Endothelial cell of umbilical vein (primary cell): ENCODE measurements around the gene PKDREJ. TPM values are rescaled to one million over a fixed set of nuclear protein-coding genes. Genes with fewer than 3 reads are reported as not detected.

Experiments
- BruUV-seq: library from RNA; stranded (reverse); fragments of 400-500 nt; replicated peaks from 2 replicates; lab custom pipeline; 2021; lab: Mats Ljungman, UMichigan
- CTCF ChIA-PET: fragments of 300-600, 350-600 bp; sonication (Branson Sonifier 250); formaldehyde crosslinking; loops from one replicate; lab custom pipeline; 2021; ENCODE audit warnings: antibody characterized with exemption, inconsistent platforms; lab: Charles Lee
- POLR2A ChIA-PET: fragments of 300-600, 350-600 bp; sonication (Branson Sonifier 250); formaldehyde crosslinking; loops from one replicate; lab custom pipeline; 2021; ENCODE audit warnings: antibody characterized with exemption, inconsistent platforms; lab: Charles Lee
- DNase-seq: peaks from one replicate; pipeline ENCODE4 v3.0.0-alpha.2; 2011; ENCODE audit warnings: low read depth, low spot score
- FAIRE-seq: peaks from 2 replicates; lab custom pipeline; 2011; peaks lifted over from hg19 to GRCh38; lab: Jason Lieb, UNC
- H2AFZ ChIP-seq: 2 replicates; pipeline ENCODE4 v1.6.0; 2012; ENCODE audit warnings: low read depth, low read length, control low read depth, inconsistent platforms
- H3K27ac ChIP-seq: 2 replicates; pipeline ENCODE4 v1.5.1; 2011; ENCODE audit warnings: low read depth, mild to moderate bottlenecking, control low read depth, low read length, moderate library complexity; ENCODE audit not compliant: insufficient read depth
- H3K27me3 ChIP-seq, 2 experiments: 2 replicates each; pipeline versions ENCODE4 v1.6.0 to v1.6.1; 2011; ENCODE audit warnings: low read length in 2 of 2, mixed read lengths in 1 of 2; ENCODE audit not compliant: control insufficient read depth in 2 of 2, insufficient read depth in 2 of 2
- H3K36me3 ChIP-seq, 2 experiments: 2 replicates in 1 of 2; 3 replicates in 1 of 2; pipeline ENCODE4 v1.5.1; 2011; ENCODE audit warnings: low read length in 2 of 2, mild to moderate bottlenecking in 1 of 2, moderate library complexity in 1 of 2; ENCODE audit not compliant: control insufficient read depth in 2 of 2, insufficient read depth in 2 of 2; ENCODE audit errors: extremely low read depth in 1 of 2
- H3K4me1 ChIP-seq: 3 replicates; pipeline ENCODE4 v1.5.1; 2011; ENCODE audit warnings: mild to moderate bottlenecking, low read length; ENCODE audit not compliant: control insufficient read depth, insufficient read depth; ENCODE audit errors: extremely low read depth
- H3K4me2 ChIP-seq: 2 replicates; pipeline ENCODE4 v1.6.1; 2011; ENCODE audit warnings: low read length, control low read depth, mixed read lengths; ENCODE audit not compliant: insufficient read depth
- H3K4me3 ChIP-seq, 3 experiments: fragments of 200-600 bp in 1 of 3; sonication (generic), shearing (Covaris generic) in 1 of 3; replicated peaks in 1 of 3; 2 replicates each; pipeline ENCODE4 v1.5.1; 2011 to 2016; ENCODE audit warnings: control low read depth in 3 of 3, low read length in 3 of 3, mild to moderate bottlenecking in 2 of 3, inconsistent platforms in 1 of 3, low read depth in 1 of 3, moderate library complexity in 1 of 3; ENCODE audit not compliant: insufficient read depth in 1 of 3
- H3K79me2 ChIP-seq: 2 replicates; pipeline ENCODE4 v1.6.0; 2012; ENCODE audit warnings: low read length, inconsistent platforms; ENCODE audit not compliant: control insufficient read depth, insufficient read depth
- H3K9ac ChIP-seq: replicated peaks from 2 replicates; pipeline ENCODE3; 2011; ENCODE audit warnings: low read length, control low read depth; ENCODE audit not compliant: insufficient read depth; ENCODE audit errors: extremely low read depth
- H3K9me1 ChIP-seq: replicated peaks from 3 replicates; pipeline ENCODE4 v1.6.0; 2011; ENCODE audit warnings: mild to moderate bottlenecking, low read length; ENCODE audit not compliant: control insufficient read depth, insufficient read depth; ENCODE audit errors: extremely low read depth
- H3K9me3 ChIP-seq: replicated peaks from 2 replicates; pipeline ENCODE4 v1.5.1; 2012; ENCODE audit warnings: low read length, inconsistent platforms; ENCODE audit not compliant: control insufficient read depth, insufficient read depth
- H4K20me1 ChIP-seq: replicated peaks from 2 replicates; pipeline ENCODE3; 2011; ENCODE audit warnings: mild to moderate bottlenecking, low read length; ENCODE audit not compliant: control insufficient read depth, insufficient read depth; ENCODE audit errors: extremely low read depth
- EZH2 ChIP-seq: IDR thresholded peaks from 2 replicates; pipeline ENCODE4 v1.6.1; 2012; ENCODE audit warnings: borderline replicate concordance, low read depth, mild to moderate bottlenecking, moderate library complexity, low read length, inconsistent platforms; ENCODE audit not compliant: severe bottlenecking
- FOS ChIP-seq: IDR thresholded peaks from 2 replicates; pipeline ENCODE4 v1.6.1; 2011; ENCODE audit warnings: mild to moderate bottlenecking, low read length, moderate library complexity, borderline replicate concordance; ENCODE audit not compliant: insufficient read depth
- GATA2 ChIP-seq: IDR thresholded peaks from 2 replicates; pipeline ENCODE4 v1.7.0; 2011; ENCODE audit warnings: low read depth, mild to moderate bottlenecking, moderate library complexity, mixed read lengths, low read length; ENCODE audit not compliant: insufficient read length, insufficient read depth
- JUN ChIP-seq: IDR thresholded peaks from 2 replicates; pipeline ENCODE4 v1.6.1; 2011; ENCODE audit warnings: borderline replicate concordance, low read depth; ENCODE audit not compliant: insufficient read length, insufficient read depth
- MYC ChIP-seq: IDR thresholded peaks from one replicate; pipeline ENCODE4 v1.6.1; 2011; ENCODE audit warnings: mild to moderate bottlenecking, low read depth, low read length
- POLR2A ChIP-seq: IDR thresholded peaks from 2 replicates; pipeline ENCODE4 v1.6.1; 2012; ENCODE audit warnings: low read depth, mild to moderate bottlenecking, control low read depth, low read length
- POLR2AphosphoS5 ChIP-seq: IDR thresholded peaks from 2 replicates; pipeline ENCODE4 v1.6.1; 2012; ENCODE audit warnings: low read depth, mild to moderate bottlenecking, control low read depth, low read length, moderate library complexity; ENCODE audit not compliant: insufficient read depth
- dilution Hi-C: fragments of 300-500 bp; cut with MboI; formaldehyde crosslinking; loops from one replicate; pipeline ENCODE4 v1.15.0; 2019; ENCODE audit warnings: low sequenced_read_pairs; ENCODE audit not compliant: extremely low pct_ligation_motif_present
- intact Hi-C: fragments of 100-400 bp; cut with micrococcal nuclease; formaldehyde crosslinking; loops from one replicate; pipeline ENCODE4 v1.10.0; 2022
- polyA plus RNA-seq, 4 experiments: library from polyadenylated mRNA; depleted of rRNA in 3 of 4; stranded (reverse) in 3 of 4; unstranded in 1 of 4; fragments of >200 nt; gene quantifications; 2 replicates each; pipeline versions ENCODE4 v1.2.1 to v1.2.3, GENCODE V29; 2011 to 2012; ENCODE audit warnings: missing spikeins in 1 of 4
- total RNA-seq: library from RNA; stranded (reverse); gene quantifications from 2 replicates; pipeline ENCODE4 v1.2.3, GENCODE V29; 2021
- TF ChIP-seq, protein P1 (sequence below), 2 donors: IDR thresholded peaks; 1 replicate in 1 of 2; 2 replicates in 1 of 2; pipeline ENCODE4 v1.5.1; 2011; ENCODE audit warnings: low read length in 2 of 2, mild to moderate bottlenecking in 2 of 2, moderate library complexity in 2 of 2, control low read depth in 1 of 2, inconsistent platforms in 1 of 2, low read depth in 1 of 2; ENCODE audit not compliant: insufficient read depth in 1 of 2; ENCODE audit errors: extremely low read depth in 1 of 2
- TF ChIP-seq, protein P2 (sequence below): IDR thresholded peaks from 2 replicates; pipeline ENCODE4 v1.6.1; 2011; ENCODE audit not compliant: insufficient read depth, insufficient read length

The PKDREJ gene
- total and polyA plus RNA-seq, 2 donors (not counting 3 experiments of a cell fraction or from before 2014, with no cell fraction given) = not detected

DNA sequence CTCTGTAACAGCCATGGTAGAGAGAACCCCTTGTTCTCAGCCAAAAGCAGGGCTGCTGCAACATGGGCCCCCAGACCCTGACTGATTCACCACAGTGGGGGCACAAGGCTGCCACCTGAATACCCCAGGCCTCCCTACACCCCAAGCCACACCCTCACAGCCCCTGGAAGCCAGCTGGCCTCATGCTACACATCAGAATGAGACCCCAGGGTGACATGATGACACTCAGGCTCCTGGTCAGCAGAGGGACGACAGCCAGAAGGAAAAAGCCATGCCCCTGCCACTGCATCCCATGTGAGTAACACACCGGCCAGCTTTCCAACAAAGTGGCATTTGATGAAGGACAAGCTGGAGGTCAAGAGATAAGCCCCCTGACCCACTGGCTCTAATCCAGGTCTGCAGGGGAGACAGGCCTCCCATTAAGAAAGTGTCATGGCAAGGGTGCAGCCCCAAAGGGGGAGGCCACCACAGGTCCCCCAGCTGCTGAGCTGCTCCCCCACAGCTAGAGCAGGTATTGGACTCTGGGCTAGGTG lies 15.6 kb downstream of the PKDREJ start:
- no peak for DNase-seq
- Histone ChIP-seq H3K79me2 (peaks cover 1% of the 10 kb centered on the region), H3K9me1 (no peaks in the 10 kb centered on the region), H3K4me3 (no peak overlapping the region), H3K27me3 (no peaks in the 10 kb centered on the region), H4K20me1 (no peaks in the 10 kb centered on the region), H3K9me3 (no peaks in the 10 kb centered on the region), H3K27ac (no peak overlapping the region), H3K4me2 (no peak overlapping the region), H3K36me3 (no peaks in the 10 kb centered on the region), H2AFZ (no peak overlapping the region), H3K4me1 (peaks cover 6% of the 10 kb centered on the region), H3K9ac (no peak overlapping the region)
- ChIA-PET CTCF (no interaction called here), POLR2A (no interaction called here)
- no peak for TF ChIP-seq EZH2
- no peak for TF ChIP-seq POLR2A
- TF ChIP-seq FOS = no peak
- dilution Hi-C loops (no loop called here), intact Hi-C loops (no loop called here)
- FAIRE-seq = no peak
- no TSS peak for BruUV-seq

DNA sequence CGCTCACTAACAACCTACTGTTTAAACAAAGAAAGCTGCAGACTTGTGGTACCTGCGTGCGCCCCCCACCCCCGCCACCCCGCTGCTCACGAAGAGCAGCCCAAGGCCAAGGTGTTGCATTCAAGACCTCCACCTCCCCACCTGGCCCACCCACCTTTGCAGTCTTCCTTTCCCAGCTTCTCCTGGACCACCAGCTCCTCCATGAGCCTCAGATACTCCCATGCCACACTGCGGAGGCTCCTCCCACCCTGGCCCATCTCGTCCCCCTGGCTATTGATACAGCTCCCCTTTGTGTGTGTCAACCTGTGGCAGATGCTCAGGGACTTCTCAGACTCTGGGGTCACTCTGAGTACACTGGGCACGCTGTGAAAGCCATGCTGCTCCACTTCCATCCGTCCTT lies 17.0 kb downstream of the PKDREJ start:
- H3K4me1 ChIP-seq = peaks cover 6% of the 10 kb centered on the region
- H3K79me2 ChIP-seq = peaks cover 1% of the 10 kb centered on the region
- no peak overlapping the region for H3K27ac ChIP-seq
- no TSS peak for BruUV-seq
- DNase-seq = no peak
- intact Hi-C loops = no loop called here
- CTCF ChIA-PET = interaction anchor here (0.5 kb wide), 1 partner anchor 22 kb away, joined by 3 read pairs; the partner anchor contains the start of gene TTC38
- no peaks in the 10 kb centered on the region for H3K9me3 ChIP-seq
- no peaks in the 10 kb centered on the region for H3K9me1 ChIP-seq
- H3K4me3 ChIP-seq = no peak overlapping the region
- H4K20me1 ChIP-seq = no peaks in the 10 kb centered on the region
- POLR2A ChIA-PET = interaction anchor here (0.6 kb wide), 1 partner anchor 127 kb away, joined by 5 read pairs; no protein-coding TSS in a partner anchor
- dilution Hi-C loops = no loop called here
- H3K4me2 ChIP-seq = no peak overlapping the region
- H3K36me3 ChIP-seq = no peaks in the 10 kb centered on the region
- no peak overlapping the region for H2AFZ ChIP-seq
- no peak overlapping the region for H3K9ac ChIP-seq
- no peak for FAIRE-seq
- no peaks in the 10 kb centered on the region for H3K27me3 ChIP-seq
- TF ChIP-seq, protein P1, sequence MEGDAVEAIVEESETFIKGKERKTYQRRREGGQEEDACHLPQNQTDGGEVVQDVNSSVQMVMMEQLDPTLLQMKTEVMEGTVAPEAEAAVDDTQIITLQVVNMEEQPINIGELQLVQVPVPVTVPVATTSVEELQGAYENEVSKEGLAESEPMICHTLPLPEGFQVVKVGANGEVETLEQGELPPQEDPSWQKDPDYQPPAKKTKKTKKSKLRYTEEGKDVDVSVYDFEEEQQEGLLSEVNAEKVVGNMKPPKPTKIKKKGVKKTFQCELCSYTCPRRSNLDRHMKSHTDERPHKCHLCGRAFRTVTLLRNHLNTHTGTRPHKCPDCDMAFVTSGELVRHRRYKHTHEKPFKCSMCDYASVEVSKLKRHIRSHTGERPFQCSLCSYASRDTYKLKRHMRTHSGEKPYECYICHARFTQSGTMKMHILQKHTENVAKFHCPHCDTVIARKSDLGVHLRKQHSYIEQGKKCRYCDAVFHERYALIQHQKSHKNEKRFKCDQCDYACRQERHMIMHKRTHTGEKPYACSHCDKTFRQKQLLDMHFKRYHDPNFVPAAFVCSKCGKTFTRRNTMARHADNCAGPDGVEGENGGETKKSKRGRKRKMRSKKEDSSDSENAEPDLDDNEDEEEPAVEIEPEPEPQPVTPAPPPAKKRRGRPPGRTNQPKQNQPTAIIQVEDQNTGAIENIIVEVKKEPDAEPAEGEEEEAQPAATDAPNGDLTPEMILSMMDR (IDR thresholded peaks at IDR 0.05; ENCODE audit: extremely low read depth in 1 of 2, insufficient read depth in 1 of 2, low read depth in 1 of 2, low read length in 2 of 2) = no peak
- TF ChIP-seq FOS = no peak
- TF ChIP-seq EZH2 = no peak
- TF ChIP-seq, protein P2, sequence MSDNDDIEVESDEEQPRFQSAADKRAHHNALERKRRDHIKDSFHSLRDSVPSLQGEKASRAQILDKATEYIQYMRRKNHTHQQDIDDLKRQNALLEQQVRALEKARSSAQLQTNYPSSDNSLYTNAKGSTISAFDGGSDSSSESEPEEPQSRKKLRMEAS = no peak
- TF ChIP-seq POLR2A = no peak
- no peak for TF ChIP-seq JUN
- TF ChIP-seq POLR2AphosphoS5 = no peak
- no peak for TF ChIP-seq MYC
- TF ChIP-seq GATA2 = no peak
